Astrocyte of the hippocampus (primary cell): ENCODE data around the gene ADGRF5.

Experiments used
- DNase-seq: peaks from one replicate; pipeline ENCODE4 v3.0.0; 2011; ENCODE audit warnings: low read depth, low spot score

ADGRF5 gene

DNA sequence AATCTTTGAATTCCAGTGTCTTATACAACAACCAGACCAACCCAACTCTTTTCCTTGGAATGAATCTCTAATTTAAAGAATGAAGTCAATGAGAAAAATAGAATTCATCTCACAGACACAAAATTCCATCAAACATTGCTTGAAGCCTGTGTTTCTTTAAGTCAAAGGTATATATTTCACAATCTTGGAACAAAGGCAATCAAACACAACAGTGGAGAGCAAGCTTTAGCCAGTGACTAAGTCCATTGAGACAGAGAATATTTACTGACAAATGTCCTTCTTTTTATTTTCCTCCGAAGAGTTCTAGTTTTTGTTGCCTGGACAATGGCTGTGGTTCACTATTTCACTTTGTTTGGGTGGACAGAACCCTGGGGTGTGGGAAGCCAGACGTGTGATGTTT is 92.8 kb downstream of the ADGRF5 start:
- no peak for DNase-seq

DNA sequence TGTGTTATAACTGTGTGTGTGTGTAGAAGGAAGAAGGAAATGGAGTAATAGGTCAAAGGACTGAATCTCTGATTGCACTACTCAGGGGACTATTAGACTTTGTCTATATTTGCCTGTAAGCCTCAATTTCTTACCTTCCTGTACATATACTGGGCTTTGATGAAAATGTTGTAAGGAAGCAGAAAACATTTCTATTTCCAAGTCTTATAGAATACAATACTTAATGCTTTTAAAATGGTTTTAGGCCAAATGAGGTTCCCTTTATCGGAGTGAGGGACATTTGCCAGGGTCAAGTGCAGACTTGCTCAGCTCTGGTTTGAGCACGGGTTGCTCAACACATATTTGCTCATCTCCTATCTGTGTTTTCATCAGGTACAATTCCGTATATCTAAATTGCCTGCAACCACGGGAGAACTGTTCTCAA is 100.3 kb downstream of the ADGRF5 start:
- no peak for DNase-seq

DNA sequence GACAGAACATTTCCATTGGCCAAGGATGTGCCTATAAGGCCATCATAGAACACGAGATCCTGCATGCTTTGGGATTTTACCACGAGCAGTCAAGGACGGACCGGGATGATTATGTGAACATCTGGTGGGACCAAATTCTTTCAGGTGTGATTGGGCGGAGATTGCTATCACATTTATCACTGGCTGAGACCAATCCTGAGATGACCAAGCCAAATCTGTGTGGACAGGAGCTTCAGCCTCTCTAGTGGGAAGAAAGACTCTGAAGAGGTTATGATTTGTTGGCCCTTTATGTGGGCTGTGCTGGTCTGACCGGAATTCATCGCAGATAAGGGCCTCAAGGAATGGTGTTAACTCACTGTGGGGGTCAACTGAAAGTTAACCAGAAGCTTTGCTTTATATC is 102.2 kb downstream of the ADGRF5 start:
- DNase-seq = no peak

DNA sequence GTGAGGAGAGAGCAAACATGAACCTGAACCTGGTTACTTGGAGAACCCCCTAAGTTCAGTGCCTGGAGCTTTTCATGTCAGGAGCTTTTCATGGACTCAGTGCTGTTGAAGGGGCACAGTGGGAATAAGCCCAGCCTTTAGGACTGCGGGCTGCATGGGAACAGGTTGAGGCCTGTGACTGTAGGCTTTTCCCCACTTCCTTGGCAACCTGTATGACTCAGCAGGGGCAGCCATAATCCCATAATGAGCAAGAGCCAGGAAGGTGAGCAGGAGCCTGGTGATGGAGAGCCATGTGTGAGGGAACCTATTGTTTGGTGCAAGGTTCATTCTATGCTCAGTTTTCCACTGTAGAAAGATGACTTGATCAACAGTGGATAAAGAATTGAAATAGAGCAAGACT is 105.1 kb downstream of the ADGRF5 start:
- no peak for DNase-seq

DNA sequence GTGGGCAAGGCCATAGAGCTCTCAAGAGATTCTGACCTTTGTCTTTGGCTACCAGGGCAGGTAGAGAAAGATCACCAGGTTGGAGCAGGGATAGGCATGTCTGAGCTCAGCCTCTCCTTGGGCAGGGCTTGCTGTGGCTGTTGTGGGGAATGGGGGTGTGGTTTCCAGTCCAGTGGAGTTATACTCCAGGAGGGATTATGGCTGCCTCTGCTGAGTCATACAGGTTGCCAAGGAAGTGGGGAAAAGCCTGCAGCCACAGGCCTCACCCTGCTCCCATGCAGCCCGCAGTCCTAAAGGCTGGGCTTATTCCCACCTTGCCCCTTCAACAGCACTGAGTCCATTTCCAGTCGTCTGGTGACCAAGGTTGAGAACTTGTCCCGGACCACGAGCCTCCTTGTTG is 106.6 kb downstream of the ADGRF5 start:
- peak; percentile 17 for DNase-seq

DNA sequence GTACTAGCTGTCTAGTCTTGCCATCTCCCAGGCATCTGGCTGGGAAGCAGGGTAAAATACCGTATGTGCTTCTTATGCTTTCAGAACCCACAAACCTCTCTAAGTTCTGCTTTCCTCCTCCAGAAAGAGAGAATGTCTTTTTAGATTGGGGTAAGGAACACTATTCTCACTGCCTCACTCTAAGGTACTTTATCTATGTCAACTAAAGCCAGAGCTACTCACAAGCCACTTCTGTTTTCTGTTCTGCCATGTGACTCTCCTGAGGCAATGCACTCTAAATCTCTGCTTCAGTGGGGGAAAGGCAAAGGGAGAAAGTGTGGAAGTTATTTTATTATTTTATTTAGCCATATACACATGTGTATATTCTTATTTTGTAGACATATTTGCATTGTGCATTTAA is 112.9 kb downstream of the ADGRF5 start:
- no peak for DNase-seq
